Tibial nerve (tissue), 4 donors: ENCODE measurements around the gene RTN1.

Source experiments
- EP300 ChIP-seq, 2 donors: sonication (generic); formaldehyde crosslinking; IDR thresholded peaks; one replicate each; pipeline ENCODE4 v1.6.1; 2017; ENCODE audit warnings: antibody characterized with exemption in 2 of 2, mild to moderate bottlenecking in 1 of 2
- POLR2A ChIP-seq, 2 donors: fragments of 450-650 bp; IDR thresholded peaks; one replicate each; pipeline ENCODE4 v1.6.1; 2017; ENCODE audit warnings: antibody characterized with exemption in 2 of 2, mild to moderate bottlenecking in 2 of 2, moderate library complexity in 2 of 2
- TF ChIP-seq, protein P1 (sequence below), 5 experiments: fragments of 200-600 bp in 3 of 5; fragments of 450-650 bp in 2 of 5; sonication (generic) in 3 of 5; IDR thresholded peaks; one replicate each; pipeline ENCODE4 v1.5.1; 2016 to 2019; ENCODE audit warnings: antibody characterized with exemption in 5 of 5, mild to moderate bottlenecking in 3 of 5, moderate library complexity in 2 of 5

GRCh38 chr14:59622631-59623030 is 247.9 kb downstream of the RTN1 start:
- TF ChIP-seq, protein P1, sequence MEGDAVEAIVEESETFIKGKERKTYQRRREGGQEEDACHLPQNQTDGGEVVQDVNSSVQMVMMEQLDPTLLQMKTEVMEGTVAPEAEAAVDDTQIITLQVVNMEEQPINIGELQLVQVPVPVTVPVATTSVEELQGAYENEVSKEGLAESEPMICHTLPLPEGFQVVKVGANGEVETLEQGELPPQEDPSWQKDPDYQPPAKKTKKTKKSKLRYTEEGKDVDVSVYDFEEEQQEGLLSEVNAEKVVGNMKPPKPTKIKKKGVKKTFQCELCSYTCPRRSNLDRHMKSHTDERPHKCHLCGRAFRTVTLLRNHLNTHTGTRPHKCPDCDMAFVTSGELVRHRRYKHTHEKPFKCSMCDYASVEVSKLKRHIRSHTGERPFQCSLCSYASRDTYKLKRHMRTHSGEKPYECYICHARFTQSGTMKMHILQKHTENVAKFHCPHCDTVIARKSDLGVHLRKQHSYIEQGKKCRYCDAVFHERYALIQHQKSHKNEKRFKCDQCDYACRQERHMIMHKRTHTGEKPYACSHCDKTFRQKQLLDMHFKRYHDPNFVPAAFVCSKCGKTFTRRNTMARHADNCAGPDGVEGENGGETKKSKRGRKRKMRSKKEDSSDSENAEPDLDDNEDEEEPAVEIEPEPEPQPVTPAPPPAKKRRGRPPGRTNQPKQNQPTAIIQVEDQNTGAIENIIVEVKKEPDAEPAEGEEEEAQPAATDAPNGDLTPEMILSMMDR (IDR thresholded peaks at IDR 0.05), result no peak
- TF ChIP-seq POLR2A (IDR thresholded peaks at IDR 0.05) (no peak), EP300 (IDR thresholded peaks at IDR 0.05) (no peak)
